Measurements from ENCODE around the gene TFAM. TPM values are rescaled to one million over a fixed set of nuclear protein-coding genes. Genes with fewer than 3 reads are reported as not detected.

Gene TFAM
- total RNA-seq, 4 donors from 2014 or later = 11.8 to 48.6 (median 25.9) TPM

- intact Hi-C loops (cut with DNase I; ENCODE audit: low total_unique reads) = no loop called here
- H3K4me1 ChIP-seq = no peaks in the 10 kb centered on the region
- no peaks in the 10 kb centered on the region for H3K36me3 ChIP-seq
- H3K4me3 ChIP-seq = no peak overlapping the region
- H3K27me3 ChIP-seq = no peaks in the 10 kb centered on the region
- no peaks in the 10 kb centered on the region for H3K9me3 ChIP-seq
- TF ChIP-seq POLR2A (IDR thresholded peaks at IDR 0.05) (no peak), CTCF (IDR thresholded peaks at IDR 0.05) (no peak)
- DNase-seq = no peak
- no peak overlapping the region for H3K27ac ChIP-seq
These were observed 32.1 kb upstream of the TFAM start for GRCh38 chr10:58352956-58353610.

DNA sequence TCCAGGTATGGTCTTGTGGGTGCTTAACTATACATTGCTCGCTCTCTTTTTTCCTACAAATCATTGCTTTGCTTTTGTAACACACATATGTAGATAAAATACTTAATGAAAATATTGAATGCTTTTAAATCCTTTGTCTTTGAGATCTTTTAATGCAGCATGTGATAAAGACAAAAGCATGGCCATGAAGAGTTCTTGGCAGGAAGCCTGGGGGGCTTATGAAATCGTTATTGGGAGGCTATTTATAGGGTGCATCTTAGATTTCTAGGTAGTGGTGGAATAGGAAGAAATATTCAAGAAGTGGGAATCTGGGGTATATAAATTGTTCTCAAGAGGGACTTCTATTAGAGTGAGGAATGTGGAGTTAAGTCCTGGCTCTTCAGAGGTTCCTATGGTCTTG is 28.5 kb upstream of the TFAM start:
- Histone ChIP-seq H3K27ac (no peak overlapping the region), H3K4me3 (no peak overlapping the region), H3K4me1 (no peaks in the 10 kb centered on the region), H3K27me3 (no peaks in the 10 kb centered on the region), H3K9me3 (no peaks in the 10 kb centered on the region), H3K36me3 (no peaks in the 10 kb centered on the region)
- TF ChIP-seq CTCF (IDR thresholded peaks at IDR 0.05) = no peak
- no peak for TF ChIP-seq POLR2A (IDR thresholded peaks at IDR 0.05)
- no peak for DNase-seq
- intact Hi-C loops (cut with DNase I; ENCODE audit: low total_unique reads) = no loop called here

- no peaks in the 10 kb centered on the region for H3K36me3 ChIP-seq
- DNase-seq = no peak
- no peak overlapping the region for H3K4me3 ChIP-seq
- intact Hi-C loops (cut with DNase I; ENCODE audit: low total_unique reads) = no loop called here
- no peaks in the 10 kb centered on the region for H3K4me1 ChIP-seq
- H3K27ac ChIP-seq = no peak overlapping the region
- TF ChIP-seq POLR2A (IDR thresholded peaks at IDR 0.05) = no peak
- no peak for TF ChIP-seq CTCF (IDR thresholded peaks at IDR 0.05)
- H3K9me3 ChIP-seq = no peaks in the 10 kb centered on the region
- no peaks in the 10 kb centered on the region for H3K27me3 ChIP-seq
These were observed 26.8 kb upstream of the TFAM start for GRCh38 chr10:58358314-58358933.

GRCh38 chr10:58358947-58359346 is 26.3 kb upstream of the TFAM start:
- no peak overlapping the region for H3K27ac ChIP-seq
- TF ChIP-seq POLR2A (IDR thresholded peaks at IDR 0.05) (no peak), CTCF (IDR thresholded peaks at IDR 0.05) (no peak)
- H3K4me3 ChIP-seq = no peak overlapping the region
- no peaks in the 10 kb centered on the region for H3K9me3 ChIP-seq
- H3K36me3 ChIP-seq = no peaks in the 10 kb centered on the region
- no peaks in the 10 kb centered on the region for H3K4me1 ChIP-seq
- no peaks in the 10 kb centered on the region for H3K27me3 ChIP-seq
- DNase-seq = no peak
- intact Hi-C loops (cut with DNase I; ENCODE audit: low total_unique reads) = no loop called here

- intact Hi-C loops (cut with DNase I; ENCODE audit: low total_unique reads) = no loop called here
- TF ChIP-seq POLR2A (IDR thresholded peaks at IDR 0.05) = no peak
- TF ChIP-seq CTCF (IDR thresholded peaks at IDR 0.05) = no peak
- Histone ChIP-seq H3K9me3 (no peaks in the 10 kb centered on the region), H3K4me1 (no peaks in the 10 kb centered on the region), H3K36me3 (no peaks in the 10 kb centered on the region), H3K27ac (no peak overlapping the region), H3K27me3 (no peaks in the 10 kb centered on the region), H3K4me3 (no peak overlapping the region)
- DNase-seq = no peak
These were observed 25.7 kb upstream of the TFAM start for GRCh38 chr10:58359541-58359940.

Measured in uterus (tissue), 4 donors.